Adrenal gland (tissue), 5 donors: ENCODE data around the gene BMERB1.

ENCODE experiments used
- POLR2A ChIP-seq, 2 donors: fragments of 450-650 bp; IDR thresholded peaks; one replicate each; pipeline ENCODE4 v1.6.1; 2017; ENCODE audit warnings: antibody characterized with exemption in 2 of 2, mild to moderate bottlenecking in 2 of 2, moderate library complexity in 1 of 2
- TF ChIP-seq, protein P1 (sequence below), 6 experiments: fragments of 450-650 bp in 4 of 6; fragments of 200-600 bp in 2 of 6; sonication (generic) in 1 of 6; IDR thresholded peaks; 1 replicate in 5 of 6; 2 replicates in 1 of 6; pipeline versions ENCODE4 v1.5.1 to v1.8.0; 2016 to 2021; ENCODE audit warnings: antibody characterized with exemption in 6 of 6, mild to moderate bottlenecking in 2 of 6, moderate library complexity in 1 of 6
- donor health status: DM: no; HTN: no; CAD: no.

DNA sequence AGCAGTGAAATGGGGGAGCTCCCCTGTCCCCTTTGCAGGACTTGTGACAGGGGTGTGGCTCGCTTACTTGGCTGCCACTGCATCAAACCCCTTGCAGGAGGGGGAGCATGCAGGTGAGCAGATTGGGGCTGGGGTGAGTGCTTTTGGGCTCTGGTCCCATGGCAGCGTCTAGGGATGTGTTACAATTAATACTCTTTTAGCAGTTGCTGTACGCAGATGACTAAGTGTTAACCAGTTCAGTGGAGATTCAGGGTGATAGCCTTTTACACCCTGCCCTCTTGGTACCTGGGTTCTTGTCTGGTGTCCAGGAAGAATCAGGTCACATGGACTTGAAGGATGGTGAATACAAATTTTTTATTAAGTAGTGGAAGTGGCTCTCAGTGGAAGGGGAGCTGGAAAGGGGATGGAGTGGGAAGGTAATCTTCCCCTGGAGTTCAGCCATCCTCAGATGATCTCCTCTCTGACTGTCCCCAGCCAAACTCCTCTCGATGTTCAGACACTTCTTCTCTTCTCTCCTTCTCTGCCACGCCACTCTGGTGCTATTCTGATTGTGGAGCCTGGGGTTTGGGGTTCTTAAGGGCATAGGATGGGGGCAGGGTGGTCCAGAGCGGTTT, 108.5 kb downstream of the BMERB1 start:
- no peak for TF ChIP-seq POLR2A (IDR thresholded peaks at IDR 0.05)
- TF ChIP-seq, protein P1, sequence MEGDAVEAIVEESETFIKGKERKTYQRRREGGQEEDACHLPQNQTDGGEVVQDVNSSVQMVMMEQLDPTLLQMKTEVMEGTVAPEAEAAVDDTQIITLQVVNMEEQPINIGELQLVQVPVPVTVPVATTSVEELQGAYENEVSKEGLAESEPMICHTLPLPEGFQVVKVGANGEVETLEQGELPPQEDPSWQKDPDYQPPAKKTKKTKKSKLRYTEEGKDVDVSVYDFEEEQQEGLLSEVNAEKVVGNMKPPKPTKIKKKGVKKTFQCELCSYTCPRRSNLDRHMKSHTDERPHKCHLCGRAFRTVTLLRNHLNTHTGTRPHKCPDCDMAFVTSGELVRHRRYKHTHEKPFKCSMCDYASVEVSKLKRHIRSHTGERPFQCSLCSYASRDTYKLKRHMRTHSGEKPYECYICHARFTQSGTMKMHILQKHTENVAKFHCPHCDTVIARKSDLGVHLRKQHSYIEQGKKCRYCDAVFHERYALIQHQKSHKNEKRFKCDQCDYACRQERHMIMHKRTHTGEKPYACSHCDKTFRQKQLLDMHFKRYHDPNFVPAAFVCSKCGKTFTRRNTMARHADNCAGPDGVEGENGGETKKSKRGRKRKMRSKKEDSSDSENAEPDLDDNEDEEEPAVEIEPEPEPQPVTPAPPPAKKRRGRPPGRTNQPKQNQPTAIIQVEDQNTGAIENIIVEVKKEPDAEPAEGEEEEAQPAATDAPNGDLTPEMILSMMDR (IDR thresholded peaks at IDR 0.05): no peak
